ENCODE measurements around the gene CCKAR.

The CCKAR gene

GRCh38 chr4:26462874-26463273 is 27.4 kb downstream of the CCKAR start:
- no peak for TF ChIP-seq CTCF (IDR thresholded peaks at IDR 0.05; ENCODE audit: low read depth, low read length)
- Histone ChIP-seq H3K9me3 (ENCODE audit: severe bottlenecking) (no peaks in the 10 kb centered on the region), H3K27ac (no peak overlapping the region), H3K36me3 (no peaks in the 10 kb centered on the region), H3K27me3 (ENCODE audit: insufficient read depth, low read depth, severe bottlenecking) (no peaks in the 10 kb centered on the region), H3K4me3 (ENCODE audit: low read depth, low read length) (no peak overlapping the region)
- no peak for DNase-seq

- Histone ChIP-seq H3K27ac (no peak overlapping the region), H3K4me3 (ENCODE audit: low read depth, low read length) (no peak overlapping the region), H3K27me3 (ENCODE audit: insufficient read depth, low read depth, severe bottlenecking) (no peaks in the 10 kb centered on the region), H3K9me3 (ENCODE audit: severe bottlenecking) (no peaks in the 10 kb centered on the region), H3K36me3 (no peaks in the 10 kb centered on the region)
- DNase-seq: no peak
- no peak for TF ChIP-seq CTCF (IDR thresholded peaks at IDR 0.05; ENCODE audit: low read depth, low read length)
Observed at GRCh38 chr4:26459756-26460530, 30.3 kb downstream of the CCKAR start.

- Histone ChIP-seq H3K9me3 (ENCODE audit: severe bottlenecking) (peaks cover 2% of the 10 kb centered on the region), H3K36me3 (no peaks in the 10 kb centered on the region), H3K27ac (no peak overlapping the region), H3K27me3 (ENCODE audit: insufficient read depth, low read depth, severe bottlenecking) (no peaks in the 10 kb centered on the region), H3K4me3 (ENCODE audit: low read depth, low read length) (0 out of 2 replicates have a peak overlapping the region, but pooled peaks have one; percentile 11)
- peak; percentile 54 for TF ChIP-seq CTCF (IDR thresholded peaks at IDR 0.05; ENCODE audit: low read depth, low read length)
- DNase-seq: no peak
Observed at GRCh38 chr4:26459054-26459755, 31.1 kb downstream of the CCKAR start.

GRCh38 chr4:26458157-26458561 is 32.1 kb downstream of the CCKAR start:
- TF ChIP-seq CTCF (IDR thresholded peaks at IDR 0.05; ENCODE audit: low read depth, low read length): no peak
- DNase-seq: no peak
- Histone ChIP-seq H3K27ac (no peak overlapping the region), H3K9me3 (ENCODE audit: severe bottlenecking) (peaks cover 6% of the 10 kb centered on the region), H3K36me3 (no peaks in the 10 kb centered on the region), H3K27me3 (ENCODE audit: insufficient read depth, low read depth, severe bottlenecking) (no peaks in the 10 kb centered on the region), H3K4me3 (ENCODE audit: low read depth, low read length) (no peak overlapping the region)

GRCh38 chr4:26457412-26457811 is 32.9 kb downstream of the CCKAR start:
- no peak for TF ChIP-seq CTCF (IDR thresholded peaks at IDR 0.05; ENCODE audit: low read depth, low read length)
- Histone ChIP-seq H3K27me3 (ENCODE audit: insufficient read depth, low read depth, severe bottlenecking) (no peaks in the 10 kb centered on the region), H3K27ac (no peak overlapping the region), H3K36me3 (no peaks in the 10 kb centered on the region), H3K9me3 (ENCODE audit: severe bottlenecking) (peaks cover 6% of the 10 kb centered on the region), H3K4me3 (ENCODE audit: low read depth, low read length) (no peak overlapping the region)
- DNase-seq: no peak

Data from WERI-Rb-1 (cell line).